A549 treated with AZD9567 at 1 μM for 4 hours (cell line): Measurements from ENCODE around the gene DCLRE1A. TPM values are rescaled to one million over a fixed set of nuclear protein-coding genes. Genes with fewer than 3 reads are reported as not detected.

Experiments
- total RNA-seq: library from RNA; stranded (reverse); fragments of 200-300 nt; extraction: Qiagen RNA extraction; gene quantifications from 5 replicates; pipeline ENCODE4 v1.2.3, GENCODE V29; 2022; ENCODE audit not compliant: insufficient read depth

DCLRE1A gene
- 7.9 to 12.4 TPM (median 8.9 TPM) in 5 replicates for total RNA-seq

DNA sequence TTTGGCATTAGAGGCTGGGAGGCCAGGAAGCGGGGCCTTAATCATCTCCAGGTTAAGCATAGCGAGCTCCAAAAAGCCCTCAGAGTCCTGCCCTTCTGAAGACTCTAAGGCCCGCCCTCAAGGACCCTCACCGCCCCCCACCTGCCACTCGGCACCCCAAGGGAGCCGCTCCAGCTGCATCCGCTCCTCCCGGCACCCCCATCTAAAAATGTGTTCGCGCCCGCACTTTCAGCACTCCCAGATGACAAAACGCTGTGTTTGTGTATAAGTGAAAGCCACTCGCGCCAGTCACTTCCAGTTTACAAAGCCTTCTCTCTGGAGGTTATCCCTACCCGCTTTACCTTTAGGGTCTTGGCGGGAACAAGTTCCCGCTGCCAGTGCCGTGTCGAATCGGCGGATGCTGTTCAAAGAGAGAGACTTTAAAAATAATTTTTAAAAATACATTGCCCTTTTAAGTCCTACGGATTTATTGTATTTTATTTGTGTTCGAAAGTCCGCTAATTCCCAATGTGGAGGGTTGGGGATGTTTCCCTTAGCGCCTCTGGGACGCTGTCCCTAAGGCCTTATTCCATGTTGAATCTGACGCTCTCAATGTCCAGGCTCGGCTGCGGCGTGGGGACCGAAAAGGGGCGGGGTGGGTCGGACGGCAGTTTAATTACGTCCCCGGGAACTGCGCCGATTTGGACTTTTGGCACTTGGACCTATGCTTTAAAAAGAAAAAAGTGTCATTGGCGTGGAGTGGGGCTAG, at the start of gene DCLRE1A, which contains the start of gene NHLRC2:
DCLRE1A (minus strand) TSS at position 70 of the 748 bp plus-strand sequence. CDS start 900 bp downstream, outside the sequence.
NHLRC2 (plus strand) TSS at position 649 of the 748 bp plus-strand sequence. CDS start 212 bp downstream, outside the sequence.

Other genes starting within 250 kb of the DCLRE1A start
- not detected in 5 replicates for gene NRAP, start 190.0 kb downstream of the DCLRE1A start, total RNA-seq
- 23.3 to 38.7 TPM (median 26.9 TPM) in 5 replicates for gene CASP7, start 174.2 kb downstream of the DCLRE1A start, total RNA-seq
- 0.02 to 0.19 TPM (median 0.06 TPM) in 3 of 5 replicates, not detected in the others for gene PLEKHS1, start 102.4 kb downstream of the DCLRE1A start, total RNA-seq
- gene NHLRC2, start 579 bp upstream of the DCLRE1A start, total RNA-seq, result 5.1 to 8.1 TPM (median 6.1 TPM) in 5 replicates
- gene ADRB1, start 189.8 kb upstream of the DCLRE1A start, total RNA-seq, result 0.81 to 1.4 TPM (median 1.1 TPM) in 5 replicates